Ascending aorta (tissue), 2 donors: ENCODE measurements around the gene C2CD4A. TPM values are rescaled to one million over a fixed set of nuclear protein-coding genes. Genes with fewer than 3 reads are reported as not detected.

Experiments used
- DNase-seq, 2 donors: peaks; one replicate each; pipeline ENCODE4 v3.0.0-alpha.2; 2019; ENCODE audit warnings: low spot score in 2 of 2
- H3K27ac ChIP-seq, 2 donors: fragments of 200-600 bp; sonication (generic); one replicate each; pipeline ENCODE4 v1.5.1; 2016 to 2017; ENCODE audit warnings: mild to moderate bottlenecking in 1 of 2
- H3K27me3 ChIP-seq: fragments of 200-600 bp; sonication (generic); one replicate; pipeline ENCODE4 v1.5.1; 2017
- H3K36me3 ChIP-seq, 2 donors: fragments of 200-600 bp; sonication (generic); one replicate each; pipeline ENCODE4 v1.5.1; 2016
- H3K4me1 ChIP-seq, 2 donors: fragments of 200-600 bp; sonication (generic); one replicate each; pipeline ENCODE4 v1.5.1; 2016 to 2017; ENCODE audit warnings: mild to moderate bottlenecking in 1 of 2
- H3K4me3 ChIP-seq, 2 donors: fragments of 200-600 bp; sonication (generic); one replicate each; pipeline ENCODE4 v1.5.1; 2016 to 2017; ENCODE audit warnings: mild to moderate bottlenecking in 1 of 2
- H3K9me3 ChIP-seq, 2 donors: fragments of 200-600 bp; sonication (generic); one replicate each; pipeline ENCODE4 v1.5.1; 2016
- intact Hi-C: fragments of 100-400 bp; cut with DNase I; formaldehyde crosslinking; loops from one replicate; pipeline ENCODE4 v1.15.1; 2023
- total RNA-seq: library from RNA; depleted of rRNA; stranded (reverse); fragments of >200 nt; gene quantifications from one replicate; pipeline ENCODE4 v1.1.0, GENCODE V29; 2016
- TF ChIP-seq, protein P1 (sequence below), 3 experiments: fragments of 200-600 bp in 2 of 3; fragments of 450-650 bp in 1 of 3; sonication (generic) in 2 of 3; IDR thresholded peaks; one replicate each; pipeline ENCODE4 v1.5.1; 2016 to 2019; ENCODE audit warnings: antibody characterized with exemption in 3 of 3, mild to moderate bottlenecking in 1 of 3, moderate library complexity in 1 of 3

C2CD4A gene
- total RNA-seq, 1 donor from 2014 or later, result not detected

DNA sequence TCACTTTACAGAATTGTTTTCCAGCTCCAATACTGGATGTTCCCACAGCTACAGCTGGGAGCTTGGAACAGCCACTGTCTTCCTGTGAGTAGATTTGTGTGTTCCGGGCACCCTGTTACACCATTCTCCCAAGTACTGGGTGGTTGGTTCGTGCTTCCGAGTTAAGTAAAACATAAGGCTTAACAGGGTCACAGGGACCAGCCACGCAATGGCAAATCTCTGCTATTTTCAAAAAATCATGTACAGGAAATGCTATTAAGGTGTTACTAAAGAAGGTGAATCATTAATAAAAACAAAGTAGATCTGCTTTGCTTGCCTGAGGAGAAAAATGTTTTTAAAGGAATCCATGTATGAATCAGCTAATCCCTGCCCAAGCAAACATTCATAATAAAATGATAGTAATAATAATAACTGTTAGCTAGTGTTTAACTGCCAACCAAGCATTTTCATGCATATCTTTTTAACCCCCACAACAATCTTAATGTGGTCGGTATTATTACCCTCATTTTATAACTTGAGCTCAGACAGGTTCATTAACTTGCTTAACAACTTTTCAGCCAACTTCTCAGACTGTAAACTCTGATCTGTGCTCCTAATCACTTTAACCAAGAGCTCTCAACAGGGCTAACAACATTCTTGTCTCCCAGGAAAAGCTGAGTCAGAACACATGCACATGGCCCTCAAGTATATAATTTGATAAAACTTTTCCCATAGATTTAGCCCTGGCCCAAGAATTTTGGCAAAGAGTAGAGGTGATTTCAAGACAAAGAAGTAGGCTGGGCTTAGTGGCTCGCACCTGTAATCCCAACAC lies 2.7 kb upstream of the C2CD4A start:
- Histone ChIP-seq H3K4me1 (peaks cover 4 to 9% of the 10 kb centered on the region in 2 donors), H3K4me3 (no peak overlapping the region), H3K27ac (peak overlapping the region in 1 of 2 donors; percentile 14), H3K9me3 (no peaks in the 10 kb centered on the region), H3K36me3 (no peaks in the 10 kb centered on the region), H3K27me3 (no peaks in the 10 kb centered on the region)
- TF ChIP-seq, protein P1, sequence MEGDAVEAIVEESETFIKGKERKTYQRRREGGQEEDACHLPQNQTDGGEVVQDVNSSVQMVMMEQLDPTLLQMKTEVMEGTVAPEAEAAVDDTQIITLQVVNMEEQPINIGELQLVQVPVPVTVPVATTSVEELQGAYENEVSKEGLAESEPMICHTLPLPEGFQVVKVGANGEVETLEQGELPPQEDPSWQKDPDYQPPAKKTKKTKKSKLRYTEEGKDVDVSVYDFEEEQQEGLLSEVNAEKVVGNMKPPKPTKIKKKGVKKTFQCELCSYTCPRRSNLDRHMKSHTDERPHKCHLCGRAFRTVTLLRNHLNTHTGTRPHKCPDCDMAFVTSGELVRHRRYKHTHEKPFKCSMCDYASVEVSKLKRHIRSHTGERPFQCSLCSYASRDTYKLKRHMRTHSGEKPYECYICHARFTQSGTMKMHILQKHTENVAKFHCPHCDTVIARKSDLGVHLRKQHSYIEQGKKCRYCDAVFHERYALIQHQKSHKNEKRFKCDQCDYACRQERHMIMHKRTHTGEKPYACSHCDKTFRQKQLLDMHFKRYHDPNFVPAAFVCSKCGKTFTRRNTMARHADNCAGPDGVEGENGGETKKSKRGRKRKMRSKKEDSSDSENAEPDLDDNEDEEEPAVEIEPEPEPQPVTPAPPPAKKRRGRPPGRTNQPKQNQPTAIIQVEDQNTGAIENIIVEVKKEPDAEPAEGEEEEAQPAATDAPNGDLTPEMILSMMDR (IDR thresholded peaks at IDR 0.05), result no peak
- intact Hi-C loops, result no loop called here
- DNase-seq, result no peak

DNA sequence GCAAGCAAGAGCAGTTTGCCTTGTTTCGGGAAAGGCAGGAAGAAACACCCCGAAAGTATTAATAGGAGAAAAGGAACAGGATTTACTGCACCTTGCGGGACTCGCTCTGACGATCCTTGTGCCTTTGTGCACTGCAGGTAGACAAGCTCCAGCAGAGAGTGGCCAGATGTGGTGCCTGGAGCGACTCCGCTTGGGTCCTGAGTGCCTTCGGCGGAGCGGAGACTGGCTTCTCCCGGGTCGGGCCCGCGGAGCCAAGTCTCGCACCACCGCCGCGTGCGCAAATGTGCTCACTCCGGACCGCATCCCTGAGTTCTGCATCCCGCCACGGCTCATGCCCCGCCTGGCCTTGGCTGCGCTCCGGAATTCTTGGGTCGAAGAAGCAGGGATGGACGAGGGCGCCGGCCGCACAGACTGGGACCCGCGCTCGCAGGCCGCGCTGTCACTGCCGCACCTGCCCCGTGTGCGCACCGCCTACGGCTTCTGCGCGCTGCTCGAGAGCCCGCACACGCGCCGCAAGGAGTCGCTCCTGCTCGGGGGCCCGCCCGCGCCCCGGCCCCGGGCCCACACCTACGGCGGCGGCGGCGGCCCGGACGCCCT lies 769 bp downstream of the C2CD4A start:
- Histone ChIP-seq H3K27ac (peak overlapping the region in 1 of 2 donors; percentile 7), H3K27me3 (no peaks in the 10 kb centered on the region), H3K4me3 (peak overlapping the region; percentile 53 to 79), H3K9me3 (no peaks in the 10 kb centered on the region), H3K4me1 (peaks cover 4 to 7% of the 10 kb centered on the region in 2 donors), H3K36me3 (no peaks in the 10 kb centered on the region)
- intact Hi-C loops, result no loop called here
- DNase-seq, result no peak
- TF ChIP-seq, protein P1 (IDR thresholded peaks at IDR 0.05), result no peak

DNA sequence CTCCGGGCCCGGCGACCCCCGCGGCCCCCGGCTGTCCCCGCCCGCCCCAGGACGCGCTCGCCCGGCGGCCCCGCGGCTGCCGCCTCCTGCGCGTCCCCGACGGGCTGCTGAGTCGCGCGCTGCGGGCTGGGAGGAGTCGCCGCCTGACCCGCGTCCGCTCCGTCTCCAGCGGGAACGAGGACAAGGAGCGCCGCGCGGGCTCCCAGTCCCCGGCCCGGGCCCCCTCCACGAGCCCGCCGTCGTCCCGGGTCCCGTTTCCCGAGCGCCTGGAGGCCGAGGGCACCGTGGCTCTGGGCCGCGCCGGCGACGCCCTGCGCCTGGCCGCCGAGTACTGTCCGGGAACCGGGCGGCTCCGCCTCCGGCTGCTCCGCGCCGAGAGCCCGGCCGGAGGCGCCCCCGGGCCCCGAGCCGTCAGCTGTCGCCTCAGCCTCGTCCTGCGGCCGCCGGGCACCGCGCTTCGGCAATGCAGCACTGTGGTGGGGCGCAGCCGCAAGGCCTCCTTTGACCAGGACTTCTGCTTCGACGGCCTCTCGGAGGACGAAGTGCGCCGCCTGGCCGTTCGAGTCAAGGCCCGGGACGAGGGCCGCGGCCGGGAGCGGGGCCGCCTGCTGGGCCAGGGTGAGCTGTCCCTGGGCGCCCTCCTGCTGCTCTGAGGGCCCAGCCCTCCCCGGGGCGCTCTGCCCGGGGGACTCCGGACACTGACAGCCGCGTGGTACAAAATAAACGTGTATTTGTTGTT lies 1.5 kb downstream of the C2CD4A start:
- intact Hi-C loops, result no loop called here
- peak in 1 of 2 donors; percentile 76 for DNase-seq
- H3K4me3 ChIP-seq, result peak overlapping the region; percentile 53 to 79
- peaks cover 4 to 7% of the 10 kb centered on the region in 2 donors for H3K4me1 ChIP-seq
- no peaks in the 10 kb centered on the region for H3K27me3 ChIP-seq
- H3K36me3 ChIP-seq, result no peaks in the 10 kb centered on the region
- TF ChIP-seq, protein P1 (IDR thresholded peaks at IDR 0.05), result peak in 2 of 3 experiments; percentile 10 to 23
- no peaks in the 10 kb centered on the region for H3K9me3 ChIP-seq
- peak overlapping the region in 1 of 2 donors; percentile 33 for H3K27ac ChIP-seq

DNA sequence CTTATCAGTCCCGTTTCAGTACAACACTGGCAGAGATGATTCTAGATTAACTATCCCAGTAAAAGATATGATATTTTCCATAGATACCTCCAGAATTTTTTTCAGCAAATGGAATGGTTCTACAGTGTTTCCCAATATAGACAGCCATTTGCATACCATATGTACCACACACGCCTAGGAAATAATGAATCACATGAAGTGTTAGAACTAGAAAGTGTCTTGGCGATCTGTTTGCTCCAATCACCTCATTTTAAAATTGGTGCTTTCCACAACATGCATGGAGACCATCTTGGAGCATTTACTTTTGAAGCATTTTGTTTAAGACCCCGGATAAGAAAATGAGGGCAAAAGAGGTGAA lies 2.0 kb downstream of the C2CD4A start:
- no peaks in the 10 kb centered on the region for H3K9me3 ChIP-seq
- no peaks in the 10 kb centered on the region for H3K36me3 ChIP-seq
- peak overlapping the region; percentile 53 to 79 for H3K4me3 ChIP-seq
- TF ChIP-seq, protein P1 (IDR thresholded peaks at IDR 0.05), result no peak
- intact Hi-C loops, result no loop called here
- H3K4me1 ChIP-seq, result peaks cover 4 to 7% of the 10 kb centered on the region in 2 donors
- H3K27ac ChIP-seq, result no peak overlapping the region
- no peaks in the 10 kb centered on the region for H3K27me3 ChIP-seq
- DNase-seq, result no peak

DNA sequence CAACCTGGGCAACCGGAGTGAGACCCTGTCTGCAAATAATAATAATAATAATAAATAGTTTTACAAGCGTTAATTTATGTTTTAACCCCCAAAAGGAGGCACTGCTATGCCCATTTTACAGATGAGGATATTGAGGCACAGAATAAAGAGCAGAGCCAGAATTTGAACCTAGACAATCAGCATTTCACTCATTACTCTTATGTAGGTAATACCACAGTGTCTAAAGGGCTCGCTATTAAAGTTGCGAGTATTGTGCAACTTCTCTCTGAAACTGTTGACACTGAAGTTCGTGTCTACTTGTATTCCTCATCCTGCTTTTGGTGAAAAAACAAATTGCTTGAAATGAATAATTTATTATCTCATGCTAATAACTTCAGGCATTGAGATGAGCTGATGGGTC lies 2.8 kb downstream of the C2CD4A start:
- TF ChIP-seq, protein P1 (IDR thresholded peaks at IDR 0.05), result no peak
- H3K4me1 ChIP-seq, result peaks cover 4 to 7% of the 10 kb centered on the region in 2 donors
- no peaks in the 10 kb centered on the region for H3K27me3 ChIP-seq
- intact Hi-C loops, result no loop called here
- no peaks in the 10 kb centered on the region for H3K9me3 ChIP-seq
- H3K4me3 ChIP-seq, result no peak overlapping the region
- H3K27ac ChIP-seq, result no peak overlapping the region
- H3K36me3 ChIP-seq, result no peaks in the 10 kb centered on the region
- DNase-seq, result no peak
